ENCODE measurements around the gene PRDX5.

DNA sequence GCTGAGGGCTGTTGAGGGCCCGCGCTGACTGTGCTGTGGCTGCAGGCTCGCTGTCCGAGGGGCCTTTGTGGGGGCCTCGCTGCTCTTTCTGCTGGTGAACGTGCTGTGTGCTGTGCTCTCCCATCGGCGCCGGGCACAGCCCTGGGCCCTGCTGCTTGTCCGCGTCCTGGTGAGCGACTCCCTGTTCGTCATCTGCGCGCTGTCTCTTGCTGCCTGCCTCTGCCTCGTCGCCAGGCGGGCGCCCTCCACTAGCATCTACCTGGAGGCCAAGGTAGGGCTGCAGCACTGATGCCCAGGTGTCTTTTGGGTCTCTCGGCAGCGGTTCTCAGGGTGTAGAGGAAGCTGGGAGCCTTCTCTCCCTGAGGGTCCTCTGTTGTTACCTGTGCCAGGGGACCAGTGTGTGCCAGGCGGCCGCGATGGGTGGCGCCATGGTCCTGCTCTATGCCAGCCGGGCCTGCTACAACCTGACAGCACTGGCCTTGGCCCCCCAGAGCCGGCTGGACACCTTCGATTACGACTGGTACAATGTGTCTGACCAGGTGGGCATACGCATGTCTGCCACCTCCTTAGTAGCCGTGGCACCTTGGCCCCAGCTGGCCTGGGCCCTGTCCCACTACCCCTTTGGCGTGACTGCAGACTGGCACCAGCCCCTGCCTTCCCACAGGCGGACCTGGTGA lies 30.1 kb upstream of the PRDX5 start:
- TF ChIP-seq POLR2AphosphoS5 (IDR thresholded peaks at IDR 0.05), result no peak
- TF ChIP-seq EP300 (IDR thresholded peaks at IDR 0.05), result no peak

All from stomach (tissue), 4 donors.